A549 treated with AZD2906 at 1 μM for 4 hours (cell line): ENCODE data around the gene CENPQ. TPM values are rescaled to one million over a fixed set of nuclear protein-coding genes. Genes with fewer than 3 reads are reported as not detected.

ENCODE experiments used
- total RNA-seq: library from RNA; stranded (reverse); fragments of 200-300 nt; extraction: Qiagen RNA extraction; gene quantifications from 5 replicates; pipeline ENCODE4 v1.2.3, GENCODE V29; 2022

CENPQ gene, protein sequence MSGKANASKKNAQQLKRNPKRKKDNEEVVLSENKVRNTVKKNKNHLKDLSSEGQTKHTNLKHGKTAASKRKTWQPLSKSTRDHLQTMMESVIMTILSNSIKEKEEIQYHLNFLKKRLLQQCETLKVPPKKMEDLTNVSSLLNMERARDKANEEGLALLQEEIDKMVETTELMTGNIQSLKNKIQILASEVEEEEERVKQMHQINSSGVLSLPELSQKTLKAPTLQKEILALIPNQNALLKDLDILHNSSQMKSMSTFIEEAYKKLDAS
- total RNA-seq = 5.7 to 7.4 TPM (median 7.1 TPM) in 5 replicates

DNA sequence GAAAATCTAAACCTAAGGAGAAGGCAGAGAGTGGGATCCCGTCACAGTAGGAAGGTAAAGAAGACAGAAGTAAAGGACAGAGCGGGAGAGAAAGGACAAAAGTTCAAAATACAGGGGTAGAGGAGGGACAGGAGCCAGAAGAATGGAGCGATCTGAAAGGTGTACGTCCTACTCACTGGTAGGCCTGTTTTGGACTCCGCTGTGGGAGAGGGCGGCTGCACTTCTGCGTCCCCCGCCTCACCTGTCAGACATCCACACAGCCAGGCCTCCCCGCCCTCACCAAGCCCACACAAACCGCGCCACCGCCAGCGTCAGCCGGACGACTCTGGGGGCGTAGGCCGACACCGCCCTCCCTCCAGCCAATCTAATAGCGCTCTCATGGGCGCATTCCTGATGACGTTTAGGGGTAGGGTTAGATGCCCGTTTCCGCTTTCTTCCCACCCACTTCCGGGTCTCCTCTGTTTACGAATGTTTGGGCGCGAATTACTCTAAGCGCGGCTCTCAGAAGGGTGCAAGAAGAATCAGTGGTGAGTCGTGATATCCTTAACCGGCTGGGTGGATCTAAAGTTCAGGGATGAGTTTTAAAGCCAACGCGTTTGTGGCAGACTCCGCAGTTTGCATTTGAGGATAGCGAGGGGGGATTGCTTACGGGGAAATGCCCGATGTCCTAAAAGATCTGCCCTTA is at the start of gene CENPQ, which contains the start of gene MMUT:
Gene CENPQ (plus strand): TSS at position 444 of the 685 bp plus-strand sequence. CDS start 6,807 bp downstream, outside the sequence.
Gene MMUT (minus strand): TSS at position 327 of the 685 bp plus-strand sequence. CDS start 3,787 bp downstream, outside the sequence.

DNA sequence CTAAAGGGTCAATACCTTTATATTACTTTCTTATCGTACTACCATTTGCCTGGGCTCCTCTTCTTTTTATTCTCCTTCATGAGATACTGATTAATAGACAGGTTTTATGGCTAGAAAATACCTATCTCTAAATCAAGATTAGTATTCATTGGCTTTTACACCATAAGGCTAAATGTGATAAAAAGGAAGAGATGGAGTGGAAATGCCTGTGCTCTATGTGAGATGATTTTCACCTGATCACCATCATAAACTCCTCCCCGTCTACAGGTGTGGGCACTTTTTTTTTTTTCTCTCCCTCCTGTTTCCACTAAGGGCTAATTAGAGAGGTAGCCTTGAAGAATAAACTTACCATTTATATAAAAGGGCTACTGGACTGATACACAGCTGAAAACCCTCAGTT is 36.5 kb downstream of the CENPQ start, which contains the start of gene GLYATL3:
Gene GLYATL3 (plus strand): TSS at position 301 of the 400 bp plus-strand sequence. CDS start 12,068 bp downstream, outside the sequence.

Other genes starting within 250 kb of the CENPQ start
- 5.5 to 7.8 TPM (median 6.6 TPM) in 5 replicates for gene MMUT, start 117 bp upstream of the CENPQ start, total RNA-seq
- not detected in 5 replicates for gene GLYATL3, start 36.6 kb downstream of the CENPQ start, total RNA-seq
- gene C6orf141, start 87.3 kb downstream of the CENPQ start, total RNA-seq = 7.0 to 8.7 TPM (median 8.7 TPM) in 5 replicates
- 0.05 to 0.06 TPM in 2 of 5 replicates, not detected in the others for gene RHAG, start 173.5 kb downstream of the CENPQ start, total RNA-seq